Erythroblast (primary cell): Measurements from ENCODE around the gene MACC1.

Source experiments
- GATA1 ChIP-seq: IDR thresholded peaks from 2 replicates; pipeline ENCODE4 v1.6.1; 2011; ENCODE audit warnings: low read depth, mild to moderate bottlenecking, control low read depth, low read length, moderate library complexity
- POLR2A ChIP-seq: IDR thresholded peaks from 2 replicates; pipeline ENCODE4 v1.6.1; 2011; ENCODE audit warnings: mild to moderate bottlenecking, low read length

- TF ChIP-seq POLR2A (no peak), GATA1 (no peak)
Measured at GRCh38 chr7:20122073-20122472, 95.1 kb downstream of the MACC1 start.
